GM21737 (cell line): ENCODE measurements around the gene ATP2A2.
"Not testable (repeated sequence)": the region's sequence is repeated elsewhere in the genome, so short reads cannot be mapped to it uniquely, and the experiment has no call there.

Source experiments
- ATAC-seq: cut with Tn5 transposase; IDR thresholded peaks from one replicate; pipeline ENCODE4 v1.9.1; 2021; ENCODE audit warnings: mild to moderate bottlenecking, moderate library complexity; ENCODE audit not compliant: unreplicated experiment

Gene ATP2A2

GRCh38 chr12:110340261-110340660 lies 59.2 kb downstream of the ATP2A2 start:
- ATAC-seq = not testable (repeated sequence)

- no peak for ATAC-seq
Measured at GRCh38 chr12:110340706-110341105, 59.7 kb downstream of the ATP2A2 start.

GRCh38 chr12:110342157-110342556 lies 61.1 kb downstream of the ATP2A2 start:
- no peak for ATAC-seq

- no peak for ATAC-seq
Measured at GRCh38 chr12:110343114-110343513, 62.1 kb downstream of the ATP2A2 start.

GRCh38 chr12:110343736-110344555 lies 62.9 kb downstream of the ATP2A2 start:
- no peak for ATAC-seq

- no peak for ATAC-seq
Measured at GRCh38 chr12:110344657-110345056, 63.6 kb downstream of the ATP2A2 start.

GRCh38 chr12:110345176-110345661 lies 64.2 kb downstream of the ATP2A2 start:
- no peak for ATAC-seq

- ATAC-seq = no peak
Measured at GRCh38 chr12:110345963-110346362, 64.9 kb downstream of the ATP2A2 start.

GRCh38 chr12:110347767-110348166 lies 66.7 kb downstream of the ATP2A2 start:
- ATAC-seq = no peak

- ATAC-seq = no peak
Measured at GRCh38 chr12:110348431-110349059, 67.5 kb downstream of the ATP2A2 start.

GRCh38 chr12:110349096-110349495 lies 68.0 kb downstream of the ATP2A2 start:
- no peak for ATAC-seq

GRCh38 chr12:110349514-110350151 lies 68.6 kb downstream of the ATP2A2 start:
- no peak for ATAC-seq

GRCh38 chr12:110351119-110351518 lies 70.1 kb downstream of the ATP2A2 start:
- no peak for ATAC-seq

GRCh38 chr12:110352401-110352800 lies 71.4 kb downstream of the ATP2A2 start:
- ATAC-seq = no peak

GRCh38 chr12:110353211-110353965 lies 72.3 kb downstream of the ATP2A2 start:
- ATAC-seq = no peak

GRCh38 chr12:110354172-110354780 lies 73.2 kb downstream of the ATP2A2 start:
- no peak for ATAC-seq

- ATAC-seq = no peak
Measured at GRCh38 chr12:110355073-110355472, 74.0 kb downstream of the ATP2A2 start.

GRCh38 chr12:110358384-110359097 lies 77.5 kb downstream of the ATP2A2 start:
- not testable (repeated sequence) for ATAC-seq

GRCh38 chr12:110361216-110361615 lies 80.2 kb downstream of the ATP2A2 start:
- ATAC-seq = no peak
